ENCODE data around the gene KCNG1.

Gene KCNG1

GRCh38 chr20:51021067-51022025 is 1.6 kb downstream of the KCNG1 start:
- no peak for TF ChIP-seq CTCF (IDR thresholded peaks at IDR 0.05; ENCODE audit: low read depth, low read length, missing control alignments)
- DNase-seq (ENCODE audit: extremely low read depth, low read depth): no peak
- peak overlapping the region; percentile 73 for H3K4me3 ChIP-seq (replicated peaks; ENCODE audit: low read depth, low read length)

GRCh38 chr20:51020657-51021056 is 2.2 kb downstream of the KCNG1 start:
- TF ChIP-seq CTCF (IDR thresholded peaks at IDR 0.05; ENCODE audit: low read depth, low read length, missing control alignments): no peak
- no peak overlapping the region for H3K4me3 ChIP-seq (replicated peaks; ENCODE audit: low read depth, low read length)
- no peak for DNase-seq (ENCODE audit: extremely low read depth, low read depth)

- DNase-seq (ENCODE audit: extremely low read depth, low read depth): no peak
- no peak for TF ChIP-seq CTCF (IDR thresholded peaks at IDR 0.05; ENCODE audit: low read depth, low read length, missing control alignments)
- H3K4me3 ChIP-seq (replicated peaks; ENCODE audit: low read depth, low read length): no peak overlapping the region
Observed at GRCh38 chr20:51019656-51020592, 3.0 kb downstream of the KCNG1 start.

GRCh38 chr20:51017251-51017650 is 5.7 kb downstream of the KCNG1 start:
- no peak for TF ChIP-seq CTCF (IDR thresholded peaks at IDR 0.05; ENCODE audit: low read depth, low read length, missing control alignments)
- H3K4me3 ChIP-seq (replicated peaks; ENCODE audit: low read depth, low read length): no peak overlapping the region
- no peak for DNase-seq (ENCODE audit: extremely low read depth, low read depth)

GRCh38 chr20:51016521-51016920 is 6.4 kb downstream of the KCNG1 start:
- no peak for DNase-seq (ENCODE audit: extremely low read depth, low read depth)
- no peak overlapping the region for H3K4me3 ChIP-seq (replicated peaks; ENCODE audit: low read depth, low read length)
- no peak for TF ChIP-seq CTCF (IDR thresholded peaks at IDR 0.05; ENCODE audit: low read depth, low read length, missing control alignments)

- TF ChIP-seq CTCF (IDR thresholded peaks at IDR 0.05; ENCODE audit: low read depth, low read length, missing control alignments): peak; percentile 90
- no peak overlapping the region for H3K4me3 ChIP-seq (replicated peaks; ENCODE audit: low read depth, low read length)
- DNase-seq (ENCODE audit: extremely low read depth, low read depth): peak; percentile 55
Observed at GRCh38 chr20:51014797-51015722, 7.8 kb downstream of the KCNG1 start.

All from HFF-Myc (cell line).